CD4-positive, alpha-beta T cell (primary cell): ENCODE data around the gene PDZRN3. TPM values are rescaled to one million over a fixed set of nuclear protein-coding genes. Genes with fewer than 3 reads are reported as not detected.
A peak's percentile ranks its signal among the peaks of the same experiment; 100 is the strongest.

Source experiments
- ATAC-seq: fragments of 200-7000 bp; cut with Tn5 transposase; one replicate; pipeline ENCODE4 v1.10.0; 2022; ENCODE audit warnings: mild to moderate bottlenecking; ENCODE audit not compliant: poor library complexity
- CTCF ChIA-PET: fragments of 350-600 bp; sonication (Branson Sonifier 250); formaldehyde crosslinking; loops from one replicate; lab custom pipeline; 2021; ENCODE audit warnings: antibody characterized with exemption, inconsistent platforms; lab: Charles Lee
- POLR2A ChIA-PET: fragments of 350-600 bp; sonication (Branson Sonifier 250); formaldehyde crosslinking; loops from one replicate; lab custom pipeline; 2021; ENCODE audit warnings: antibody characterized with exemption, inconsistent platforms; lab: Charles Lee
- DNase-seq, 14 experiments: peaks; one replicate each; pipeline ENCODE4 v3.0.0-alpha.2; 2013 to 2020; ENCODE audit warnings: mixed read lengths in 2 of 14
- H3K27ac ChIP-seq, 2 donors: one replicate each; pipeline versions ENCODE4 v1.5.1 to v1.7.0; 2013; ENCODE audit warnings: low read length in 2 of 2, low read depth in 1 of 2, mild to moderate bottlenecking in 1 of 2
- H3K27me3 ChIP-seq, 2 experiments: 1 replicate in 1 of 2; 2 replicates in 1 of 2; pipeline versions ENCODE4 v1.6.1 to v1.7.0; 2013; ENCODE audit warnings: low read length in 2 of 2, control low read depth in 1 of 2, mild to moderate bottlenecking in 1 of 2, moderate library complexity in 1 of 2; ENCODE audit not compliant: insufficient read depth in 2 of 2, control insufficient read depth in 1 of 2
- H3K36me3 ChIP-seq: one replicate; pipeline ENCODE4 v1.6.1; 2013; ENCODE audit warnings: low read length, control low read depth; ENCODE audit not compliant: insufficient read depth
- H3K4me1 ChIP-seq: one replicate; pipeline ENCODE4 v1.6.1; 2013; ENCODE audit warnings: low read length, control low read depth; ENCODE audit not compliant: insufficient read depth
- H3K4me3 ChIP-seq: one replicate; pipeline ENCODE4 v1.5.1; 2013; ENCODE audit warnings: mild to moderate bottlenecking, low read length, moderate library complexity
- H3K9me3 ChIP-seq, 2 experiments: 1 replicate in 1 of 2; 2 replicates in 1 of 2; pipeline versions ENCODE4 v1.6.1 to v1.7.0; 2013; ENCODE audit warnings: low read length in 2 of 2, mild to moderate bottlenecking in 2 of 2, control low read depth in 1 of 2, moderate library complexity in 1 of 2; ENCODE audit not compliant: control insufficient read depth in 1 of 2, insufficient read depth in 1 of 2
- H3K27ac Mint-ChIP-seq: one replicate; pipeline ENCODE4 v1.8.0; 2020; ENCODE audit warnings: mixed read lengths
- H3K27me3 Mint-ChIP-seq: one replicate; pipeline ENCODE4 v1.8.0; 2021; ENCODE audit warnings: mixed read lengths
- H3K36me3 Mint-ChIP-seq: one replicate; pipeline ENCODE4 v1.8.0; 2021; ENCODE audit warnings: low read depth, mixed read lengths
- H3K4me1 Mint-ChIP-seq: one replicate; pipeline ENCODE4 v1.8.0; 2021; ENCODE audit warnings: low read depth, mixed read lengths
- H3K4me3 Mint-ChIP-seq: one replicate; pipeline ENCODE4 v1.8.0; 2020; ENCODE audit warnings: mild to moderate bottlenecking, mixed read lengths
- H3K9me3 Mint-ChIP-seq: one replicate; pipeline ENCODE4 v1.8.0; 2020; ENCODE audit warnings: mixed read lengths
- intact Hi-C, 2 experiments: fragments of 100-400 bp; cut with DNase I in 1 of 2; cut with micrococcal nuclease in 1 of 2; formaldehyde crosslinking; loops; one replicate each; pipeline versions ENCODE4 v1.15.1 to v1.9.0; 2023 to 2025; cut with DNase I, micrococcal nuclease
- total RNA-seq, 174 experiments: library from RNA in 2 of 174; stranded (reverse) in 2 of 174; gene quantifications; one replicate each; pipeline ENCODE4 v1.2.3 and lab custom pipeline; 2021 to 2026
- TF ChIP-seq, protein P1 (sequence below): fragments of 200-600 bp; IDR thresholded peaks from one replicate; pipeline ENCODE4 v1.8.0; 2022; ENCODE audit warnings: antibody characterized with exemption, mild to moderate bottlenecking

Gene PDZRN3
- total RNA-seq, 2 experiments from 2014 or later = not detected

DNA sequence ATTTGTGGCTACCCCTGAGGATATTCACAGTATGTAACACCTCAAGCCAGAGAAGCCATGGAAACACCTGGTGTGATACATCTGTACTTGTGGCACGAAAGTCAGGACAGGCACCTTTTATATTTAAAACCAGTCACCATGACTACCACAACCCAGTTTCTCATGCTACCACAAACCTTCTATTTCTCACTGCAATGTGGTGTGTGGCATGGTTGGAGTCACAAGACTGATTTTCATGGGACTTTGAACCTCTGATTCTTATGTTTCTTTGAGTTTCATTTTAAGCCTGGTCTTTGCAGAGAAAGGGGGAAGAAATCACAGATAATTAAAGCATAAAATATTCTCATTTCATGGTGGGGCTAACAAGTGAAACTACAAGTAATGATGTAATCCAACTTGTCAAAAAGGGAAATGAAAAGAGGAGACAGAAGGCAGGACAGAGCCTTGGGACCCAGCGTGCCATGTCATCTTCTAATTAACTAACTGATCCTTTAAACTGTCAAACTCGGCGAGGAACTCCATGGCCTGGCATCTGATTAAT lies 175.9 kb downstream of the PDZRN3 start:
- CTCF ChIA-PET = no interaction called here
- no peaks in the 10 kb centered on the region for H3K4me1 ChIP-seq
- Mint-ChIP-seq H3K4me3 (no peak overlapping the region), H3K36me3 (no peaks in the 10 kb centered on the region), H3K4me1 (no peaks in the 10 kb centered on the region), H3K27ac (no peak overlapping the region), H3K9me3 (no peaks in the 10 kb centered on the region), H3K27me3 (no peaks in the 10 kb centered on the region)
- TF ChIP-seq, protein P1, sequence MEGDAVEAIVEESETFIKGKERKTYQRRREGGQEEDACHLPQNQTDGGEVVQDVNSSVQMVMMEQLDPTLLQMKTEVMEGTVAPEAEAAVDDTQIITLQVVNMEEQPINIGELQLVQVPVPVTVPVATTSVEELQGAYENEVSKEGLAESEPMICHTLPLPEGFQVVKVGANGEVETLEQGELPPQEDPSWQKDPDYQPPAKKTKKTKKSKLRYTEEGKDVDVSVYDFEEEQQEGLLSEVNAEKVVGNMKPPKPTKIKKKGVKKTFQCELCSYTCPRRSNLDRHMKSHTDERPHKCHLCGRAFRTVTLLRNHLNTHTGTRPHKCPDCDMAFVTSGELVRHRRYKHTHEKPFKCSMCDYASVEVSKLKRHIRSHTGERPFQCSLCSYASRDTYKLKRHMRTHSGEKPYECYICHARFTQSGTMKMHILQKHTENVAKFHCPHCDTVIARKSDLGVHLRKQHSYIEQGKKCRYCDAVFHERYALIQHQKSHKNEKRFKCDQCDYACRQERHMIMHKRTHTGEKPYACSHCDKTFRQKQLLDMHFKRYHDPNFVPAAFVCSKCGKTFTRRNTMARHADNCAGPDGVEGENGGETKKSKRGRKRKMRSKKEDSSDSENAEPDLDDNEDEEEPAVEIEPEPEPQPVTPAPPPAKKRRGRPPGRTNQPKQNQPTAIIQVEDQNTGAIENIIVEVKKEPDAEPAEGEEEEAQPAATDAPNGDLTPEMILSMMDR = no peak
- no peak for ATAC-seq
- intact Hi-C loops = no loop called here
- no peaks in the 10 kb centered on the region for H3K36me3 ChIP-seq
- H3K27ac ChIP-seq = no peak overlapping the region
- H3K9me3 ChIP-seq = no peaks in the 10 kb centered on the region
- H3K4me3 ChIP-seq = no peak overlapping the region
- POLR2A ChIA-PET = no interaction called here
- peak in 1 of 14 experiments; percentile 12 for DNase-seq
- H3K27me3 ChIP-seq = no peaks in the 10 kb centered on the region

DNA sequence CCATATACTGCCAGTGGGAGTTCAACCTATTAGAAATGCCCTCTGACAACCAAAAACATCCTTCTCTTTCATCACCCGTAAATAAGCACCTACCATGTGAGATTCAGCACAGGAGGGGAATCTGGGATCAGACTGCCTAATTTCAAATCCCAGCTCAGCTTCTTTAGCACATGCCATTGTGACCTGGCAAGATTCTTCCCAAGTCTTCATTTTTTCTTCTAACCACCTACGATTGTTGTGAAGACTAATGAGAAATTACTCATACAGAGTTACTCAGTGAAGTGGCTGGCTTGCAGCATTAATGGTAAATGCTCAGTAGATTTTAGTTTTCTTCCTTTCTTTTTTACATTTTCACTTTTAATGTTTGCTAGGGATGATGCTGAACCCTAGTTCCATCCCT lies 176.7 kb downstream of the PDZRN3 start:
- no peak overlapping the region for H3K27ac Mint-ChIP-seq
- no peaks in the 10 kb centered on the region for H3K36me3 ChIP-seq
- intact Hi-C loops = no loop called here
- CTCF ChIA-PET = no interaction called here
- H3K36me3 Mint-ChIP-seq = no peaks in the 10 kb centered on the region
- H3K4me3 Mint-ChIP-seq = no peak overlapping the region
- TF ChIP-seq, protein P1 = no peak
- no peak overlapping the region for H3K4me3 ChIP-seq
- H3K9me3 ChIP-seq = no peaks in the 10 kb centered on the region
- H3K4me1 ChIP-seq = no peaks in the 10 kb centered on the region
- no peaks in the 10 kb centered on the region for H3K27me3 Mint-ChIP-seq
- DNase-seq (no peak), ATAC-seq (no peak)
- POLR2A ChIA-PET = no interaction called here
- no peaks in the 10 kb centered on the region for H3K27me3 ChIP-seq
- H3K27ac ChIP-seq = no peak overlapping the region
- no peaks in the 10 kb centered on the region for H3K4me1 Mint-ChIP-seq
- no peaks in the 10 kb centered on the region for H3K9me3 Mint-ChIP-seq

DNA sequence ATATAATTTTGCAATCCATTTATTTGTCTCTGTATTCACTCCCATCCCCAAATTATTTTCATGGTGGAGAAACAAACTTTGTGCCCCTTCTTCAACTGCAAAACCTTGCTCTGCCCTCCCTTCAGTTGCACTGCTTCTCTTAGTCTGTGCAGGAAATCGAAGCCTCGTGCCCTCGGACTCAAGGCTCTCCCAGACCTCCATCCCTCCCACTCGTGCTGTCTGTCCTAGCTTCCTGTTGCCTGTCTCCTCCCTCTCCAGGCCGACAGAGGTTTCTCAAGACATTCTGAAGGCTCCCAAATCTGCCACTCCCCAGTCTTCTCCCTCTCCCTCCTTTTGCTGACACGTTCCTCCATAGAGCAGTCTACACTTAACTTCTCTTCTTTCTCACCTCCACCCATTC lies 177.6 kb downstream of the PDZRN3 start:
- Mint-ChIP-seq H3K4me3 (no peak overlapping the region), H3K4me1 (no peaks in the 10 kb centered on the region), H3K27ac (no peak overlapping the region), H3K27me3 (no peaks in the 10 kb centered on the region), H3K9me3 (no peaks in the 10 kb centered on the region), H3K36me3 (no peaks in the 10 kb centered on the region)
- no peak overlapping the region for H3K4me3 ChIP-seq
- H3K36me3 ChIP-seq = no peaks in the 10 kb centered on the region
- POLR2A ChIA-PET = no interaction called here
- H3K27me3 ChIP-seq = no peaks in the 10 kb centered on the region
- no peaks in the 10 kb centered on the region for H3K4me1 ChIP-seq
- no peaks in the 10 kb centered on the region for H3K9me3 ChIP-seq
- intact Hi-C loops = no loop called here
- no peak overlapping the region for H3K27ac ChIP-seq
- CTCF ChIA-PET = no interaction called here
- TF ChIP-seq, protein P1 = no peak
- ATAC-seq (no peak), DNase-seq (no peak)
